Measurements from ENCODE around the gene DICER1. TPM values are rescaled to one million over a fixed set of nuclear protein-coding genes. Genes with fewer than 3 reads are reported as not detected.

The DICER1 gene
- total RNA-seq, 1 donor from 2014 or later, result 66.4 TPM

GRCh38 chr14:95190346-95190840 is 33.1 kb upstream of the DICER1 start:
- peaks cover 52% of the 10 kb centered on the region for H3K4me1 ChIP-seq
- intact Hi-C loops (cut with DNase I), result no loop called here

GRCh38 chr14:95189367-95190132 is 32.2 kb upstream of the DICER1 start:
- H3K27me3 ChIP-seq (ENCODE audit: low read depth), result no peaks in the 10 kb centered on the region
- peaks cover 61% of the 10 kb centered on the region for H3K4me1 ChIP-seq
- no peaks in the 10 kb centered on the region for H3K36me3 ChIP-seq
- TF ChIP-seq, protein P1, sequence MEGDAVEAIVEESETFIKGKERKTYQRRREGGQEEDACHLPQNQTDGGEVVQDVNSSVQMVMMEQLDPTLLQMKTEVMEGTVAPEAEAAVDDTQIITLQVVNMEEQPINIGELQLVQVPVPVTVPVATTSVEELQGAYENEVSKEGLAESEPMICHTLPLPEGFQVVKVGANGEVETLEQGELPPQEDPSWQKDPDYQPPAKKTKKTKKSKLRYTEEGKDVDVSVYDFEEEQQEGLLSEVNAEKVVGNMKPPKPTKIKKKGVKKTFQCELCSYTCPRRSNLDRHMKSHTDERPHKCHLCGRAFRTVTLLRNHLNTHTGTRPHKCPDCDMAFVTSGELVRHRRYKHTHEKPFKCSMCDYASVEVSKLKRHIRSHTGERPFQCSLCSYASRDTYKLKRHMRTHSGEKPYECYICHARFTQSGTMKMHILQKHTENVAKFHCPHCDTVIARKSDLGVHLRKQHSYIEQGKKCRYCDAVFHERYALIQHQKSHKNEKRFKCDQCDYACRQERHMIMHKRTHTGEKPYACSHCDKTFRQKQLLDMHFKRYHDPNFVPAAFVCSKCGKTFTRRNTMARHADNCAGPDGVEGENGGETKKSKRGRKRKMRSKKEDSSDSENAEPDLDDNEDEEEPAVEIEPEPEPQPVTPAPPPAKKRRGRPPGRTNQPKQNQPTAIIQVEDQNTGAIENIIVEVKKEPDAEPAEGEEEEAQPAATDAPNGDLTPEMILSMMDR (IDR thresholded peaks at IDR 0.05), result no peak
- no peaks in the 10 kb centered on the region for H3K9me3 ChIP-seq
- no peak overlapping the region for H3K4me3 ChIP-seq
- DNase-seq (no peak), ATAC-seq (no peak)
- intact Hi-C loops (cut with DNase I), result no loop called here
- no peak overlapping the region for H3K27ac ChIP-seq

More at GRCh38 chr14:95190346-95190840, 33.1 kb upstream of the DICER1 start:
- ATAC-seq (no peak), DNase-seq (no peak)
- no peaks in the 10 kb centered on the region for H3K27me3 ChIP-seq (ENCODE audit: low read depth)
- no peak overlapping the region for H3K4me3 ChIP-seq
- H3K9me3 ChIP-seq, result no peaks in the 10 kb centered on the region
- H3K27ac ChIP-seq, result peak overlapping the region; percentile 18
- TF ChIP-seq, protein P1 (IDR thresholded peaks at IDR 0.05), result no peak
- H3K36me3 ChIP-seq, result no peaks in the 10 kb centered on the region

DNA sequence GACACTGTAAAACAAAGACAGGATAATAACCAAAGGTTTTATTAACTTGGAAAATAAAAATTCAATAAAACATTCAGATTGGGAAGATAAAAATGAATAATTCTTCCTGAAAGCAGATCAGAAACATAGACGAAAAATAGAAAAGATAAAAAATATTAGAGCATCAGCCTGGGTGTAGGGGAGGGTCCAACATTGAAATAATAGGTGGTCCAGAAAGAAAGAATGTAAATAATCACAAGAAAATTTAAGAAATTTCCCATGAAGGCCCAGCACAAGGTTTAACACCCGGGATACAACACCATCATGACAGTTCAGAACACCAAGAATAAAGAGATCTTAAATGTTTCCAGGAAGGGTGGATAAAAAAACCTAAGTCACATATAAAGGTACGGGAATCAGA is 31.1 kb upstream of the DICER1 start:
- Histone ChIP-seq H3K27me3 (ENCODE audit: low read depth) (no peaks in the 10 kb centered on the region), H3K4me1 (peaks cover 72% of the 10 kb centered on the region)
- TF ChIP-seq, protein P1 (IDR thresholded peaks at IDR 0.05), result no peak

DNA sequence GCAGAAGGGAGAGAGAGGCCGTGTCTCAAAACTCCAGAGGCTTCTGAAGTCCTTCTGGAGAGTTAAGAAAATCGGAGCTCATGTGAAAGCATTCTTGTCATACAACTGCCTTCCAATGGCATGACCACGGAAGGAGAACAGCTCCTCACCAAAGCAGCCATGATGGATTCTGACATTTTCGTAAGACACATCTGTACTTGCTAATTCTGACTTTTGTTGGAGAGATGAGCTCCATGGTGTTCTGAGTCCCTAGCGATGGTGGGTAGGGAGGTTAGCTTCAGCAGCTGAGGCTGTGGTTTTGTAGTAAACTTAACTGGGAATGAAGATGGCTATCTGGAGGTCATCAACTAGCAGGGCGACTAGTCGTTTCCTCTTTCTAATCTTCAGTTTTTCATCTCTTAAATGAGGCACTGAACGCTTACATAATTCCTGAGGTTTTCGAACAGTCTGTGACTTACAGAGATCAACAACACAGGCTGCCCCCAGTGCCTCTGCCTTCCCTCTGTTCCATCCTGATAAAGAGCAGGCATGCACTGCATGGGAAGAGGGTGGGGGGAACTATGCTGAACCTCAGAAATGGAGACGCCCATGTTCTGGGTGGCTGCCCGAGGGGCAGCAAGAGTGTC is 28.6 kb upstream of the DICER1 start:
- H3K9me3 ChIP-seq, result no peaks in the 10 kb centered on the region
- TF ChIP-seq, protein P1 (IDR thresholded peaks at IDR 0.05), result no peak
- DNase-seq (no peak), ATAC-seq (peak; percentile 33 to 57)
- no peaks in the 10 kb centered on the region for H3K27me3 ChIP-seq (ENCODE audit: low read depth)
- peak overlapping the region; percentile 79 for H3K27ac ChIP-seq
- intact Hi-C loops (cut with DNase I), result no loop called here
- no peaks in the 10 kb centered on the region for H3K36me3 ChIP-seq
- peak overlapping the region; percentile 17 for H3K4me3 ChIP-seq
- peaks cover 73% of the 10 kb centered on the region for H3K4me1 ChIP-seq

More for the DNA sequence above, 31.1 kb upstream of the DICER1 start:
- Histone ChIP-seq H3K36me3 (no peaks in the 10 kb centered on the region), H3K4me3 (no peak overlapping the region), H3K9me3 (no peaks in the 10 kb centered on the region), H3K27ac (no peak overlapping the region)
- DNase-seq (no peak), ATAC-seq (no peak)
- intact Hi-C loops (cut with DNase I), result no loop called here

DNA sequence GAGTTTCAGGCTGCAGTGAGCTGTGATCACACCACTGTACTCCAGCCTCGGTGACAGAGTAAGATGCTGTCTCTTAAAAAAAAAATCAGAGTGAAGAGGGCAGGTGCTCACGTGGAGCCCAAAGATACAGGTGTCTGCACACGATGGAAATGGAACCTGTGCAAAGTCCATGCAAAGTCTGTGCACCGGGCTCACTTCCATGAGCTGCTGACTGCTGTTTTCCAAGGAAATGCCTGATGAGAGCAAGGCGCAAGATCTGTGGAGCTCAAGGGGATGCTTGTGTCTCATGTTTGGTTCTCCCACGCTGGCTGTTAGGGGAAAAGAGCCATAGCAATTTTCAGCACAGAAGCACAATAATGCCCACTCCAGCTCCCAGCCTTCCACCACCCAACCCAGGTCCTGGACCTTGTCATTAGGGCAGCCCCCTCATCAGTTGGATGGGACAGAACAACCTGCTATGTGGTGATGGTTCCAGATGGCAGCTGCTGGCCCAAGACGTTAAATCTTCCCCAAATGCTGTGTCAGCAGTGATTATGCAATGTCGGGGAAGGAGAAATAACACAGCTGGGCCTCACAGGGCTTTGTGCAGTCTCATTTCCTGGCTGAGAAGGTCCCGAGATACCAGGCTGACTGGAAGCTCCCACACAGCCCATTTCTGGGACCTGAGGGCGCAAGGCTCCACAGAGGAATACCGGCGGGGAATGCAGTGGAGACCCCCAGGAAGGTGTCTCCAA is 27.9 kb upstream of the DICER1 start:
- Histone ChIP-seq H3K4me3 (peak overlapping the region; percentile 17), H3K9me3 (no peaks in the 10 kb centered on the region), H3K4me1 (peaks cover 66% of the 10 kb centered on the region), H3K27ac (peak overlapping the region; percentile 79), H3K36me3 (no peaks in the 10 kb centered on the region), H3K27me3 (ENCODE audit: low read depth) (no peaks in the 10 kb centered on the region)
- TF ChIP-seq, protein P1 (IDR thresholded peaks at IDR 0.05), result no peak
- intact Hi-C loops (cut with DNase I), result no loop called here
- peak; percentile 67 for DNase-seq
- ATAC-seq, result peak; percentile 73 to 84
